ENCODE measurements around the gene FAM221A. TPM values are rescaled to one million over a fixed set of nuclear protein-coding genes. Genes with fewer than 3 reads are reported as not detected.
"Not testable (repeated sequence)": the region's sequence is repeated elsewhere in the genome, so short reads cannot be mapped to it uniquely, and the experiment has no call there.

The FAM221A gene
- total RNA-seq, 4 donors from 2014 or later, result 3.2 to 12.1 (median 7.5) TPM

DNA sequence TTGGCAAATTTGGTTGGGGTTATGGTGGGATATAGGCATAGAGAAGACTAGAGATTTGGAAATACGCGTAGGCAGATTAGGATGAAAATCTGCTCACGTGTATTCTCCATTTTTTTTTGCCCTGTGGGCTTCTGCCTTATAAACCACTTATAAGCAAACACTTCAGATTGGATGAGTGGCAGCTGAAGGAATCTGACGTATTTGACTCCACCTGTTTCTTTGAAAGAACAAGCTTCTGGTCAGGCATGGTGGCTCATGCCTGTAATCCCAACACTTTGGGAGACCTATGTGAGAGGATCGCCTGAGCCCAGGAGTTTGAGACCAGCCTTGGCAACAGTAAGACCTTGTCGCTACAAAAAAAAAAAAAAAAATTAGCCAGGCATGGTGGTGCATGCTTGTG is 35.1 kb downstream of the FAM221A start:
- no peak overlapping the region for H3K4me3 ChIP-seq
- no peak for TF ChIP-seq POLR2A (IDR thresholded peaks at IDR 0.05)
- no peak for TF ChIP-seq POLR2AphosphoS5 (IDR thresholded peaks at IDR 0.05)
- TF ChIP-seq, protein P1, sequence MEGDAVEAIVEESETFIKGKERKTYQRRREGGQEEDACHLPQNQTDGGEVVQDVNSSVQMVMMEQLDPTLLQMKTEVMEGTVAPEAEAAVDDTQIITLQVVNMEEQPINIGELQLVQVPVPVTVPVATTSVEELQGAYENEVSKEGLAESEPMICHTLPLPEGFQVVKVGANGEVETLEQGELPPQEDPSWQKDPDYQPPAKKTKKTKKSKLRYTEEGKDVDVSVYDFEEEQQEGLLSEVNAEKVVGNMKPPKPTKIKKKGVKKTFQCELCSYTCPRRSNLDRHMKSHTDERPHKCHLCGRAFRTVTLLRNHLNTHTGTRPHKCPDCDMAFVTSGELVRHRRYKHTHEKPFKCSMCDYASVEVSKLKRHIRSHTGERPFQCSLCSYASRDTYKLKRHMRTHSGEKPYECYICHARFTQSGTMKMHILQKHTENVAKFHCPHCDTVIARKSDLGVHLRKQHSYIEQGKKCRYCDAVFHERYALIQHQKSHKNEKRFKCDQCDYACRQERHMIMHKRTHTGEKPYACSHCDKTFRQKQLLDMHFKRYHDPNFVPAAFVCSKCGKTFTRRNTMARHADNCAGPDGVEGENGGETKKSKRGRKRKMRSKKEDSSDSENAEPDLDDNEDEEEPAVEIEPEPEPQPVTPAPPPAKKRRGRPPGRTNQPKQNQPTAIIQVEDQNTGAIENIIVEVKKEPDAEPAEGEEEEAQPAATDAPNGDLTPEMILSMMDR (IDR thresholded peaks at IDR 0.05), result no peak
- TF ChIP-seq EP300 (IDR thresholded peaks at IDR 0.05), result no peak
- no peaks in the 10 kb centered on the region for H3K4me1 ChIP-seq
- 64 to 92% methylated on average over 4 to 6 of the region's 6 CpGs for WGBS, 2 donors (ENCODE audit: low coverage in 1 of 2)
- H3K36me3 ChIP-seq, result no peaks in the 10 kb centered on the region
- ATAC-seq, result no peak
- no peaks in the 10 kb centered on the region for H3K27me3 ChIP-seq
- H3K27ac ChIP-seq, result no peak overlapping the region
- no peaks in the 10 kb centered on the region for H3K9me3 ChIP-seq

DNA sequence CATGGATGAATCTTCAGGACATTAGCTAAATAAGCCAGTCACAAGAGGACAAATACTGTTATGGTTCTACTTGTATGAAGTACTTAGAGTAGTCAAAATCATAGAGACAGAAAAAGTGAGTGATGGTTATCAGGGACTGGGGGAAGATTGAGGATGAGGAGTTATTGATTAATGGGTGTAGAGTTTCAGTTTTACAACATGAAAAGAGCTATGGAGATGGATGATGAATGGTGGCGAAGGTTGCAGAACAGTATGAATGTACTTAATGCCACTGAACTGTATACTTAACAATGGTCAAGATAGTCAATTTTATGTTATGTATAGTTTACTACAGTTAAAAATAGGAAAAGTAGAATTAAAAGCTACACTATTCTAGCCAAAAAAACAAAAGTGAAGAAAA is 37.8 kb downstream of the FAM221A start:
- Histone ChIP-seq H3K4me3 (no peak overlapping the region), H3K36me3 (no peaks in the 10 kb centered on the region), H3K27ac (no peak overlapping the region), H3K9me3 (no peaks in the 10 kb centered on the region), H3K4me1 (no peaks in the 10 kb centered on the region), H3K27me3 (no peaks in the 10 kb centered on the region)
- WGBS, 2 donors (ENCODE audit: low coverage in 1 of 2), result 100% methylated on average over 1 of the region's 1 CpG
- TF ChIP-seq POLR2AphosphoS5 (IDR thresholded peaks at IDR 0.05), result no peak
- TF ChIP-seq EP300 (IDR thresholded peaks at IDR 0.05), result no peak
- no peak for TF ChIP-seq POLR2A (IDR thresholded peaks at IDR 0.05)
- TF ChIP-seq, protein P1 (IDR thresholded peaks at IDR 0.05), result no peak
- ATAC-seq, result no peak

DNA sequence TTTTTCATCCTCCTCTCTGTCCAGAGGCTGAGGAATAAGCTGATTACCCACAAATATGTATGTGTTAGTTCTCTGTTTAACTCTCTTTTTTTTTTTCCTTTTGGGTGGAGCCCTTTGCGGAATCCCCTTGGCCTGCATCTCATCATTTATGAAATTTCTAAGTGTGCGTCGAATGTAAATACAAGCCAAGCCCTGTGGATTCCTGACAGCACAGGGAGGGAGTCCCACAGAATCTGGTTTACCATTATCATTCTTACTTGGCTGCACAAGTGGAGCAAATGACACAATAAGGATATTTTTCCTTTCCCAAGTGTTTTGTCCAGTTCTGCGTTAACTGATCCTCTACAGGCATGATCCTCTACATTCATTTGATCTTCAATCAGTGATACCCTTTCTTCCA is 41.5 kb downstream of the FAM221A start:
- H3K4me3 ChIP-seq, result no peak overlapping the region
- H3K27me3 ChIP-seq, result no peaks in the 10 kb centered on the region
- no peaks in the 10 kb centered on the region for H3K36me3 ChIP-seq
- TF ChIP-seq EP300 (IDR thresholded peaks at IDR 0.05), result no peak
- no peak for TF ChIP-seq POLR2A (IDR thresholded peaks at IDR 0.05)
- no peak for TF ChIP-seq POLR2AphosphoS5 (IDR thresholded peaks at IDR 0.05)
- TF ChIP-seq, protein P1 (IDR thresholded peaks at IDR 0.05), result no peak
- ATAC-seq, result no peak
- no peak overlapping the region for H3K27ac ChIP-seq
- H3K9me3 ChIP-seq, result no peaks in the 10 kb centered on the region
- WGBS, 2 donors (ENCODE audit: low coverage in 1 of 2), result 45 to 49% methylated on average over 4 of the region's 4 CpGs
- H3K4me1 ChIP-seq, result no peaks in the 10 kb centered on the region

DNA sequence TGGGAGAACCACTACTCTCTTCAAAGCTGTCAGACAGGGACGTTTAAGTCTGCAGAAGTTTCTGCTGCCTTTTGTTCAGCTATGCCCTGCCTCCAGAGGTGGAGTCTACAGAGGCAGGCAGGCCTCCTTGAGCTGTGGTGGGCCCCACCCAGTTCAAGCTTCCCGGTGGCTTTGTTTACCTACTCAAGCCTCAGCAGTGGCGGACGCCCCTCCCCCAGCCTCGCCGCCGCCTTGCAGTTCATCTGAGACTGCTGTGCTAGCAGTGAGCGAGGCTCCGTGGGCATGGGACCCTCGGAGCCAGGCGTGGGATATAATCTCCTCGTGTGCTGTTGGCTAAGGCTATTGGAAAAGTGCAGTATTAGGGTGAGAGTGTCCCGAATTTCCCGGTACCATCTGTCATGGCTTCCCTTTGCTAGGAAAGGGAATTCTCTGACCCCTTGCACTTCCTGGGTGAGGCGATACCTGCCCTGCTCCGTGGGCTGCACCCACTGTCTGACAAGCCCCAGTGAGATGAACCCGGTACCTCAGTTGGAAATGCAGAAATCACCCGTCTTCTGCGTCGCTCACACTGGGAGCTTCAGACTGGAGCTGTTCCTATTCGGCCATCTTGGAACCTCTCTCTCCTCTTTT is 42.7 kb downstream of the FAM221A start:
- H3K27ac ChIP-seq, H3K4me3 ChIP-seq, H3K4me1 ChIP-seq, H3K9me3 ChIP-seq, H3K27me3 ChIP-seq, ATAC-seq, H3K36me3 ChIP-seq: not testable (repeated sequence)
- WGBS, 2 donors (ENCODE audit: low coverage in 1 of 2), result 86 to 88% methylated on average over 2 to 4 of the region's 21 CpGs

DNA sequence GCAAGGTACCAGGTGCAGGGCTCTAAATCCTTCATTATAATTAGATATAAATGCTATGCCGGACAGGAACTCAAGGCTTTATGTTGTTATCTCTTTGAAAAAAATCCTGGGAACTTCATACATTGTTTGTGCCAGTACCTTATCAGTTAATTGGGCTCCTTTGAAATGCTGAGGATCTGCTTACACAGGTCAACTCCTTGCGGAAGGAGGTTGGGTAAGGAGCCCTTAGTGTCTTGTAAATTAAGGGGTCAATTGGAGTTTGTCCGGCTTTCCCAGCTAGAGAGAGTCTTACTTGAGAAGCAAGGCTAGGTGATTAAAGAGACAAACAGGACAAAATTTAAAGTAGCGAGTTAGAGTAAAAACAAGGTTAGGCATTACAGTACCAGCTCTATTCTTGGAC is 44.1 kb downstream of the FAM221A start:
- H3K9me3 ChIP-seq, H3K27ac ChIP-seq, H3K4me3 ChIP-seq, H3K4me1 ChIP-seq, H3K36me3 ChIP-seq, H3K27me3 ChIP-seq, ATAC-seq: not testable (repeated sequence)
- WGBS, 2 donors (ENCODE audit: low coverage in 1 of 2), result 61 to 73% methylated on average over 4 of the region's 4 CpGs

DNA sequence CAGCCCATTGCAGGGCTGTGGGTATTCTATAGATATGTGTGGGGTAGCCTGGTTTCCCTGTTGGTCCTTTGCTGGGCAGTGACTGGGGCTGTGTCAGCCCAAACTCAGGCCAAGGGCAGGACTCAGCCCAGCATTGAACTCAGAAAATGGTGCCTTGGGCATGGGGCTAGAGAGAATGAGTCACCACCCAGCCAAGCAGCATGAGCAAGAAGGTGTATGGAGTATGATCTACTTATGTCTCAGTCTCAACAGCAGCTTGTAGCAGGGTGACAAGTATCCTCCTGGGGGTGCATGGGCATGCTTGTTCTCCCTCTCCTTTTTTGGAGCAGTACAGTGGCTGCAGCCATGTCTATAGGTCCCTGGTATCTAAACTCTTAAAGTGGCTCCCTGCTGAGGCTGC is 62.1 kb downstream of the FAM221A start:
- Histone ChIP-seq H3K27ac (no peak overlapping the region), H3K9me3 (peaks cover 0 to 52% (median 1%) of the 10 kb centered on the region in 3 donors), H3K27me3 (no peaks in the 10 kb centered on the region), H3K36me3 (no peaks in the 10 kb centered on the region), H3K4me1 (no peaks in the 10 kb centered on the region), H3K4me3 (no peak overlapping the region)
- no peak for ATAC-seq
- no peak for TF ChIP-seq POLR2A (IDR thresholded peaks at IDR 0.05)
- TF ChIP-seq POLR2AphosphoS5 (IDR thresholded peaks at IDR 0.05), result no peak
- TF ChIP-seq EP300 (IDR thresholded peaks at IDR 0.05), result no peak
- TF ChIP-seq, protein P1 (IDR thresholded peaks at IDR 0.05), result no peak
